ENCODE results near the gene NUP93. TPM values are rescaled to one million over a fixed set of nuclear protein-coding genes. Genes with fewer than 3 reads are reported as not detected.

NUP93 gene
- total RNA-seq, 2 donors from 2014 or later = 38.8 to 73.3 TPM

GRCh38 chr16:56690420-56691122 lies 39.4 kb upstream of the NUP93 start:
- H3K4me1 ChIP-seq (replicated peaks) = no peaks in the 10 kb centered on the region
- 86% methylated on average over 4 of the region's 4 CpGs for WGBS
- H3K4me3 ChIP-seq = no peak overlapping the region
- no peak for DNase-seq (ENCODE audit: low spot score)
- no peaks in the 10 kb centered on the region for H3K27me3 ChIP-seq (replicated peaks; ENCODE audit: insufficient read depth)
- H3K27ac ChIP-seq = no peak overlapping the region
- no peaks in the 10 kb centered on the region for H3K9me3 ChIP-seq
- H3K36me3 ChIP-seq = no peaks in the 10 kb centered on the region
- no peak for TF ChIP-seq CTCF (IDR thresholded peaks at IDR 0.05)
- TF ChIP-seq POLR2A (IDR thresholded peaks at IDR 0.05) = no peak
- TF ChIP-seq POLR2AphosphoS5 (IDR thresholded peaks at IDR 0.05) = no peak
- intact Hi-C loops (cut with DNase I) = no loop called here

- TF ChIP-seq CTCF (IDR thresholded peaks at IDR 0.05) (no peak), POLR2AphosphoS5 (IDR thresholded peaks at IDR 0.05) (peak; percentile 67)
- Histone ChIP-seq H3K4me3 (no peak overlapping the region), H3K27me3 (replicated peaks; ENCODE audit: insufficient read depth) (no peaks in the 10 kb centered on the region), H3K27ac (no peak overlapping the region), H3K36me3 (no peaks in the 10 kb centered on the region), H3K4me1 (replicated peaks) (no peaks in the 10 kb centered on the region), H3K9me3 (no peaks in the 10 kb centered on the region)
- WGBS = 36% methylated on average over 4 of the region's 4 CpGs
- intact Hi-C loops (cut with DNase I) = no loop called here
- peak; percentile 78 for DNase-seq (ENCODE audit: low spot score)
Observed at GRCh38 chr16:56691885-56692284, 38.0 kb upstream of the NUP93 start.

- Histone ChIP-seq H3K36me3 (no peaks in the 10 kb centered on the region), H3K27ac (no peak overlapping the region), H3K27me3 (replicated peaks; ENCODE audit: insufficient read depth) (no peaks in the 10 kb centered on the region), H3K4me3 (no peak overlapping the region), H3K9me3 (no peaks in the 10 kb centered on the region), H3K4me1 (replicated peaks) (no peaks in the 10 kb centered on the region)
- no peak for TF ChIP-seq POLR2A (IDR thresholded peaks at IDR 0.05)
- TF ChIP-seq POLR2AphosphoS5 (IDR thresholded peaks at IDR 0.05) = no peak
- no peak for TF ChIP-seq CTCF (IDR thresholded peaks at IDR 0.05)
- intact Hi-C loops (cut with DNase I) = no loop called here
- 88% methylated on average over 1 of the region's 1 CpG for WGBS
- no peak for DNase-seq (ENCODE audit: low spot score)
Observed at GRCh38 chr16:56695246-56695645, 34.7 kb upstream of the NUP93 start.

- intact Hi-C loops (cut with DNase I) = no loop called here
- Histone ChIP-seq H3K9me3 (no peaks in the 10 kb centered on the region), H3K36me3 (no peaks in the 10 kb centered on the region), H3K4me3 (no peak overlapping the region), H3K27me3 (replicated peaks; ENCODE audit: insufficient read depth) (no peaks in the 10 kb centered on the region), H3K4me1 (replicated peaks) (no peaks in the 10 kb centered on the region), H3K27ac (no peak overlapping the region)
- no peak for DNase-seq (ENCODE audit: low spot score)
- TF ChIP-seq CTCF (IDR thresholded peaks at IDR 0.05) (no peak), POLR2A (IDR thresholded peaks at IDR 0.05) (no peak), POLR2AphosphoS5 (IDR thresholded peaks at IDR 0.05) (no peak)
- WGBS = 87% methylated on average over 5 of the region's 5 CpGs
Observed at GRCh38 chr16:56697456-56698155, 32.3 kb upstream of the NUP93 start.

- TF ChIP-seq CTCF (IDR thresholded peaks at IDR 0.05) (no peak), POLR2AphosphoS5 (IDR thresholded peaks at IDR 0.05) (no peak), POLR2A (IDR thresholded peaks at IDR 0.05) (no peak)
- Histone ChIP-seq H3K36me3 (no peaks in the 10 kb centered on the region), H3K4me3 (no peak overlapping the region), H3K27me3 (replicated peaks; ENCODE audit: insufficient read depth) (no peaks in the 10 kb centered on the region), H3K27ac (no peak overlapping the region), H3K9me3 (no peaks in the 10 kb centered on the region), H3K4me1 (replicated peaks) (no peaks in the 10 kb centered on the region)
- intact Hi-C loops (cut with DNase I) = loop anchor here (2.0 to 5.0 kb wide), 3 partner anchors 25 to 185 kb away; no protein-coding TSS in a partner anchor
- no peak for DNase-seq (ENCODE audit: low spot score)
- WGBS = 52% methylated on average over 1 of the region's 1 CpG
Observed at GRCh38 chr16:56700195-56700594, 29.7 kb upstream of the NUP93 start.

Measured in prostate gland (tissue), 2 donors.